GM13977 (cell line): ENCODE results near the gene DNAH6.

Experiments used
- DNase-seq: peaks from one replicate; pipeline ENCODE4 v3.0.0; 2012; ENCODE audit warnings: low spot score
- CTCF ChIP-seq: IDR thresholded peaks from 2 replicates; pipeline ENCODE4 v1.5.1; 2012; ENCODE audit warnings: mild to moderate bottlenecking, control low read depth; ENCODE audit not compliant: insufficient read depth; ENCODE audit errors: extremely low read depth, missing control alignments
- in situ Hi-C: fragments of 300-500 bp; cut with MboI; formaldehyde crosslinking; loops from one replicate; pipeline ENCODE4 v1.12.0; 2022; ENCODE audit warnings: low sequenced_read_pairs, low pct_unique_long_range_greater_than_20kb, mixed read lengths, inconsistent platforms; ENCODE audit not compliant: unreplicated experiment

Gene DNAH6

GRCh38 chr2:84649487-84650142 is 133.3 kb downstream of the DNAH6 start:
- DNase-seq: no peak
- no peak for TF ChIP-seq CTCF
- in situ Hi-C loops: no loop called here

- TF ChIP-seq CTCF: no peak
- in situ Hi-C loops: no loop called here
- no peak for DNase-seq
Observed at GRCh38 chr2:84652431-84652830, 136.1 kb downstream of the DNAH6 start.

- no peak for DNase-seq
- no peak for TF ChIP-seq CTCF
- in situ Hi-C loops: no loop called here
Observed at GRCh38 chr2:84653302-84653701, 137.0 kb downstream of the DNAH6 start.

GRCh38 chr2:84654414-84654813 is 138.1 kb downstream of the DNAH6 start:
- no peak for TF ChIP-seq CTCF
- in situ Hi-C loops: no loop called here
- no peak for DNase-seq

- no peak for DNase-seq
- no peak for TF ChIP-seq CTCF
- in situ Hi-C loops: no loop called here
Observed at GRCh38 chr2:84669122-84669521, 152.8 kb downstream of the DNAH6 start.

GRCh38 chr2:84674099-84674498 is 157.8 kb downstream of the DNAH6 start:
- in situ Hi-C loops: no loop called here
- no peak for TF ChIP-seq CTCF
- DNase-seq: no peak

GRCh38 chr2:84674586-84674985 is 158.3 kb downstream of the DNAH6 start:
- in situ Hi-C loops: no loop called here
- no peak for DNase-seq
- TF ChIP-seq CTCF: no peak
